ENCODE results near the gene GCFC2. TPM values are rescaled to one million over a fixed set of nuclear protein-coding genes. Genes with fewer than 3 reads are reported as not detected.
A peak's percentile ranks its signal among the peaks of the same experiment; 100 is the strongest.
"Not testable (repeated sequence)": the region's sequence is repeated elsewhere in the genome, so short reads cannot be mapped to it uniquely, and the experiment has no call there.

Gene GCFC2
- total RNA-seq, 5 donors from 2014 or later (not counting 1 experiment from before 2014, with no cell fraction given) = 18.2 to 25.0 (median 24.0) TPM

- peak overlapping the region; percentile 81 for H3K27ac ChIP-seq (ENCODE audit: low read length)
- ATAC-seq (replicated peaks in 1 of 4); H3K27me3 Mint-ChIP-seq; POLR2A ChIA-PET; H3K9me3 Mint-ChIP-seq; H3K4me3 ChIP-seq (ENCODE audit: control insufficient read depth in 1 of 2, extremely low read depth in 1 of 2, low read length in 1 of 2); H3K36me3 Mint-ChIP-seq; H3K9me3 ChIP-seq; H3K27me3 ChIP-seq (replicated peaks in 1 of 2; ENCODE audit: control insufficient read depth in 2 of 2, extremely low read depth in 1 of 2, insufficient read depth in 2 of 2, low read length in 1 of 2); H3K36me3 ChIP-seq (ENCODE audit: control insufficient read depth in 2 of 2, extremely low read depth in 1 of 2, insufficient read depth in 1 of 2, low read length in 1 of 2): not testable (repeated sequence)
- Mint-ChIP-seq H3K4me3 (peak overlapping the region; percentile 94 to 95 (median 94)), H3K4me1 (peaks cover 21 to 33% (median 30%) of the 10 kb centered on the region in 3 donors), H3K27ac (peak overlapping the region in 1 of 2 donors; percentile 97)
- CTCF ChIA-PET = interaction anchor here in 1 of 2 donors (1.1 to 1.4 kb wide), 2 partner anchors 35 to 71 kb away, joined by 3 to 4 read pairs; no protein-coding TSS in a partner anchor
- peak in 1 of 35 experiments; percentile 2 for DNase-seq
- WGBS (ENCODE audit: insufficient coverage) = 99% methylated on average over 26 of the region's 31 CpGs
- peaks cover 10% of the 10 kb centered on the region in 2 experiments for H3K4me1 ChIP-seq (ENCODE audit: control insufficient read depth in 1 of 2, extremely low read depth in 1 of 2, insufficient read depth in 2 of 2, low read length in 2 of 2)
Measured at GRCh38 chr2:75711590-75711989, 875 bp upstream of the GCFC2 start.

GRCh38 chr2:75710220-75710576 lies 517 bp downstream of the GCFC2 start:
- Mint-ChIP-seq H3K9me3 (no peaks in the 10 kb centered on the region), H3K27me3 (no peaks in the 10 kb centered on the region), H3K4me3 (peak overlapping the region; percentile 94 to 95 (median 94)), H3K27ac (peak overlapping the region; percentile 85 to 99), H3K36me3 (peaks cover 12% of the 10 kb centered on the region), H3K4me1 (peaks cover 21 to 33% (median 32%) of the 10 kb centered on the region in 3 donors)
- 1% methylated on average over 9 of the region's 12 CpGs for WGBS (ENCODE audit: insufficient coverage)
- peak overlapping the region; percentile 82 for H3K27ac ChIP-seq (ENCODE audit: low read length)
- no peak for ATAC-seq (replicated peaks in 1 of 4)
- H3K27me3 ChIP-seq (replicated peaks in 1 of 2; ENCODE audit: control insufficient read depth in 2 of 2, extremely low read depth in 1 of 2, insufficient read depth in 2 of 2, low read length in 1 of 2) = no peaks in the 10 kb centered on the region
- CTCF ChIA-PET = interaction anchor here in 1 of 2 donors (0.6 to 1.1 kb wide), 5 partner anchors 24 to 97 kb away, joined by 3 to 4 read pairs (median 3); no protein-coding TSS in a partner anchor
- peaks cover 0 to 6% of the 10 kb centered on the region in 2 donors for H3K36me3 ChIP-seq (ENCODE audit: control insufficient read depth in 2 of 2, extremely low read depth in 1 of 2, insufficient read depth in 1 of 2, low read length in 1 of 2)
- H3K9me3 ChIP-seq = no peaks in the 10 kb centered on the region
- peak overlapping the region; percentile 73 to 74 for H3K4me3 ChIP-seq (ENCODE audit: control insufficient read depth in 1 of 2, extremely low read depth in 1 of 2, low read length in 1 of 2)
- POLR2A ChIA-PET = no interaction called here
- DNase-seq = peak in 1 of 35 experiments; percentile 0
- peaks cover 10% of the 10 kb centered on the region in 2 experiments for H3K4me1 ChIP-seq (ENCODE audit: control insufficient read depth in 1 of 2, extremely low read depth in 1 of 2, insufficient read depth in 2 of 2, low read length in 2 of 2)

- ChIA-PET POLR2A (no interaction called here), CTCF (interaction anchor here in 1 of 2 donors (0.7 to 1.1 kb wide), 3 partner anchors 23 to 96 kb away, joined by 3 to 4 read pairs (median 3); no protein-coding TSS in a partner anchor)
- H3K27me3 ChIP-seq (replicated peaks in 1 of 2; ENCODE audit: control insufficient read depth in 2 of 2, extremely low read depth in 1 of 2, insufficient read depth in 2 of 2, low read length in 1 of 2) = no peaks in the 10 kb centered on the region
- peaks cover 10% of the 10 kb centered on the region in 2 experiments for H3K4me1 ChIP-seq (ENCODE audit: control insufficient read depth in 1 of 2, extremely low read depth in 1 of 2, insufficient read depth in 2 of 2, low read length in 2 of 2)
- peaks cover 0 to 14% of the 10 kb centered on the region in 2 donors for H3K36me3 ChIP-seq (ENCODE audit: control insufficient read depth in 2 of 2, extremely low read depth in 1 of 2, insufficient read depth in 1 of 2, low read length in 1 of 2)
- peak overlapping the region in 1 of 2 donors; percentile 4 for H3K27ac Mint-ChIP-seq
- H3K9me3 ChIP-seq = no peaks in the 10 kb centered on the region
- peak overlapping the region; percentile 61 to 94 (median 69) for H3K4me3 Mint-ChIP-seq
- no peak overlapping the region for H3K27ac ChIP-seq (ENCODE audit: low read length)
- H3K4me1 Mint-ChIP-seq = peaks cover 26 to 33% (median 32%) of the 10 kb centered on the region in 3 donors
- H3K36me3 Mint-ChIP-seq = peaks cover 21% of the 10 kb centered on the region
- H3K27me3 Mint-ChIP-seq = no peaks in the 10 kb centered on the region
- no peak for ATAC-seq (replicated peaks in 1 of 4)
- H3K4me3 ChIP-seq (ENCODE audit: control insufficient read depth in 1 of 2, extremely low read depth in 1 of 2, low read length in 1 of 2) = no peak overlapping the region
- DNase-seq = peak in 1 of 35 experiments; percentile 2
- WGBS (ENCODE audit: insufficient coverage) = no CpG with 5 or more reads among the region's 3 CpGs
- no peaks in the 10 kb centered on the region for H3K9me3 Mint-ChIP-seq
Measured at GRCh38 chr2:75709297-75709696, 1.4 kb downstream of the GCFC2 start.

- no peak overlapping the region for H3K27ac ChIP-seq (ENCODE audit: low read length)
- no CpG with 5 or more reads among the region's 3 CpGs for WGBS (ENCODE audit: insufficient coverage)
- peaks cover 32% of the 10 kb centered on the region for H3K36me3 Mint-ChIP-seq
- H3K36me3 ChIP-seq (ENCODE audit: control insufficient read depth in 2 of 2, extremely low read depth in 1 of 2, insufficient read depth in 1 of 2, low read length in 1 of 2) = peaks cover 0 to 22% of the 10 kb centered on the region in 2 donors
- no peaks in the 10 kb centered on the region for H3K9me3 Mint-ChIP-seq
- peaks cover 28 to 33% (median 32%) of the 10 kb centered on the region in 3 donors for H3K4me1 Mint-ChIP-seq
- no peaks in the 10 kb centered on the region for H3K27me3 Mint-ChIP-seq
- DNase-seq (no peak), ATAC-seq (replicated peaks in 1 of 4) (no peak)
- POLR2A ChIA-PET = no interaction called here
- H3K4me3 ChIP-seq (ENCODE audit: control insufficient read depth in 1 of 2, extremely low read depth in 1 of 2, low read length in 1 of 2) = no peak overlapping the region
- CTCF ChIA-PET = interaction anchor here in 1 of 2 donors (1.0 kb wide), 1 partner anchor 72 kb away, joined by 4 read pairs; no protein-coding TSS in a partner anchor
- H3K9me3 ChIP-seq = no peaks in the 10 kb centered on the region
- H3K27ac Mint-ChIP-seq = no peak overlapping the region
- H3K4me1 ChIP-seq (ENCODE audit: control insufficient read depth in 1 of 2, extremely low read depth in 1 of 2, insufficient read depth in 2 of 2, low read length in 2 of 2) = peaks cover 10% of the 10 kb centered on the region in 2 experiments
- no peaks in the 10 kb centered on the region for H3K27me3 ChIP-seq (replicated peaks in 1 of 2; ENCODE audit: control insufficient read depth in 2 of 2, extremely low read depth in 1 of 2, insufficient read depth in 2 of 2, low read length in 1 of 2)
- peak overlapping the region in 2 of 3 donors; percentile 37 to 39 for H3K4me3 Mint-ChIP-seq
Measured at GRCh38 chr2:75707901-75708300, 2.8 kb downstream of the GCFC2 start.

GRCh38 chr2:75705921-75706320 lies 4.8 kb downstream of the GCFC2 start:
- 83% methylated on average over 1 of the region's 1 CpG for WGBS (ENCODE audit: insufficient coverage)
- H3K36me3 ChIP-seq (ENCODE audit: control insufficient read depth in 2 of 2, extremely low read depth in 1 of 2, insufficient read depth in 1 of 2, low read length in 1 of 2) = peaks cover 0 to 36% of the 10 kb centered on the region in 2 donors
- ATAC-seq (replicated peaks in 1 of 4) (no peak), DNase-seq (no peak)
- no peak overlapping the region for H3K27ac ChIP-seq (ENCODE audit: low read length)
- Mint-ChIP-seq H3K27me3 (no peaks in the 10 kb centered on the region), H3K4me3 (no peak overlapping the region), H3K36me3 (peaks cover 49% of the 10 kb centered on the region), H3K27ac (peak overlapping the region in 1 of 2 donors; percentile 73), H3K9me3 (no peaks in the 10 kb centered on the region), H3K4me1 (peaks cover 21 to 28% (median 27%) of the 10 kb centered on the region in 3 donors)
- ChIA-PET CTCF (interaction anchor here in 1 of 2 donors (0.6 kb wide), 1 partner anchor 65 kb away, joined by 7 read pairs; no protein-coding TSS in a partner anchor), POLR2A (no interaction called here)
- no peaks in the 10 kb centered on the region for H3K27me3 ChIP-seq (replicated peaks in 1 of 2; ENCODE audit: control insufficient read depth in 2 of 2, extremely low read depth in 1 of 2, insufficient read depth in 2 of 2, low read length in 1 of 2)
- H3K9me3 ChIP-seq = no peaks in the 10 kb centered on the region
- H3K4me1 ChIP-seq (ENCODE audit: control insufficient read depth in 1 of 2, extremely low read depth in 1 of 2, insufficient read depth in 2 of 2, low read length in 2 of 2) = peaks cover 3 to 6% of the 10 kb centered on the region in 2 experiments
- no peak overlapping the region for H3K4me3 ChIP-seq (ENCODE audit: control insufficient read depth in 1 of 2, extremely low read depth in 1 of 2, low read length in 1 of 2)

GRCh38 chr2:75703589-75704287 lies 7.0 kb downstream of the GCFC2 start:
- ATAC-seq (replicated peaks in 1 of 4) = no peak
- Histone ChIP-seq H3K27ac (ENCODE audit: low read length) (no peak overlapping the region), H3K36me3 (ENCODE audit: control insufficient read depth in 2 of 2, extremely low read depth in 1 of 2, insufficient read depth in 1 of 2, low read length in 1 of 2) (peaks cover 2 to 46% of the 10 kb centered on the region in 2 donors), H3K27me3 (replicated peaks in 1 of 2; ENCODE audit: control insufficient read depth in 2 of 2, extremely low read depth in 1 of 2, insufficient read depth in 2 of 2, low read length in 1 of 2) (no peaks in the 10 kb centered on the region), H3K4me3 (ENCODE audit: control insufficient read depth in 1 of 2, extremely low read depth in 1 of 2, low read length in 1 of 2) (no peak overlapping the region), H3K4me1 (ENCODE audit: control insufficient read depth in 1 of 2, extremely low read depth in 1 of 2, insufficient read depth in 2 of 2, low read length in 2 of 2) (peaks cover 0 to 2% of the 10 kb centered on the region in 2 experiments), H3K9me3 (no peaks in the 10 kb centered on the region)
- ChIA-PET CTCF (no interaction called here), POLR2A (no interaction called here)
- no peak for DNase-seq
- Mint-ChIP-seq H3K4me3 (no peak overlapping the region), H3K4me1 (peaks cover 12 to 16% (median 14%) of the 10 kb centered on the region in 3 donors), H3K27ac (no peak overlapping the region), H3K9me3 (no peaks in the 10 kb centered on the region), H3K27me3 (no peaks in the 10 kb centered on the region), H3K36me3 (peaks cover 60% of the 10 kb centered on the region)
- 100% methylated on average over 1 of the region's 4 CpGs for WGBS (ENCODE audit: insufficient coverage)
